Pancreas (tissue), 10 donors: Measurements from ENCODE around the gene RIMS4. TPM values are rescaled to one million over a fixed set of nuclear protein-coding genes. Genes with fewer than 3 reads are reported as not detected.

ENCODE experiments used
- ATAC-seq, 4 donors: fragments of 200-7000 bp; cut with Tn5 transposase; one replicate each; pipeline versions ENCODE4 v1.8.0 to v1.9.1; 2020; ENCODE audit warnings: mild to moderate bottlenecking in 4 of 4, moderate library complexity in 4 of 4
- DNase-seq, 6 donors: peaks; one replicate each; pipeline ENCODE4 v3.0.0-alpha.2; 2020
- FAIRE-seq: peaks from 2 replicates; lab custom pipeline; 2012; peaks lifted over from hg19 to GRCh38; lab: Jason Lieb, UNC
- H3K27ac ChIP-seq, 4 donors: fragments of 200-600 bp; sonication (generic); 1 replicate in 3 of 4; 2 replicates in 1 of 4; pipeline versions ENCODE4 v1.5.0 to v1.8.0; 2020
- H3K27me3 ChIP-seq, 4 donors: fragments of 200-600 bp; one replicate each; pipeline ENCODE4 v1.8.0; 2021
- H3K36me3 ChIP-seq, 3 donors: fragments of 200-600 bp; sonication (generic) in 1 of 3; one replicate each; pipeline versions ENCODE4 v1.5.0 to v1.8.0; 2020 to 2021
- H3K4me1 ChIP-seq, 3 donors: fragments of 200-600 bp; one replicate each; pipeline ENCODE4 v1.8.0; 2021
- H3K4me3 ChIP-seq, 4 donors: fragments of 200-600 bp; sonication (generic) in 2 of 4; one replicate each; pipeline versions ENCODE4 v1.5.0 to v1.8.0; 2020 to 2021
- H3K9me3 ChIP-seq, 4 donors: fragments of 200-600 bp; one replicate each; pipeline ENCODE4 v1.8.0; 2021
- WGBS, 2 donors: extraction: QIAGEN DNeasy Blood & Tissue Kit; methylation state at CpG; one replicate each; pipeline ENCODE4 v1.1.7; 2013; 5-methylcytosine and 5-hydroxymethylcytosine counted together
- intact Hi-C, 3 donors: fragments of 100-400 bp; cut with DNase I; formaldehyde crosslinking; loops; one replicate each; pipeline versions ENCODE4 v1.11.1 to v1.14.2; 2022
- polyA plus RNA-seq, 2 donors: library from polyadenylated mRNA; stranded (reverse); fragments of 200-250 nt; gene quantifications; one replicate each; pipeline ENCODE4 v1.2.3, GENCODE V29; 2013
- total RNA-seq, 6 donors: library from RNA; stranded (reverse); fragmentation: NEBNext Ultra II Directional in 4 of 6; extraction: Animal tissue kit (Norgen Biotek cat#: 25700) in 4 of 6; gene quantifications; one replicate each; pipeline versions ENCODE4 v1.2.1 to v1.2.4, GENCODE V29; 2021 to 2023
- TF ChIP-seq, protein P1 (sequence below), 4 donors: fragments of 200-600 bp; sonication (generic) in 3 of 4; IDR thresholded peaks; one replicate each; pipeline versions ENCODE4 v1.5.0 to v1.8.0; 2021; ENCODE audit warnings: antibody characterized with exemption in 4 of 4
- donor health status: healthy with polysubstance abuse.
- donor health status: DM: no; HTN: no; CAD: no; lungs with moderate emphysema.
- donor health status: DM: no; HTN: no; CAD: no.
- donor health status: control.
- donor health status: control.
- donor health status: Bipolar disorder and iron deficiency.
- donor health status: DM: yes; HTN: yes; CAD: no.
- donor health status: DM: no; HTN: no; CAD: no.
- donor health status: DM: no; HTN: no; CAD: no.
- donor health status: DM: yes; HTN: yes; CAD: no.

The RIMS4 gene
- total and polyA plus RNA-seq, 8 donors = 0.03 to 0.20 (median 0.08) TPM; not detected in 1

DNA sequence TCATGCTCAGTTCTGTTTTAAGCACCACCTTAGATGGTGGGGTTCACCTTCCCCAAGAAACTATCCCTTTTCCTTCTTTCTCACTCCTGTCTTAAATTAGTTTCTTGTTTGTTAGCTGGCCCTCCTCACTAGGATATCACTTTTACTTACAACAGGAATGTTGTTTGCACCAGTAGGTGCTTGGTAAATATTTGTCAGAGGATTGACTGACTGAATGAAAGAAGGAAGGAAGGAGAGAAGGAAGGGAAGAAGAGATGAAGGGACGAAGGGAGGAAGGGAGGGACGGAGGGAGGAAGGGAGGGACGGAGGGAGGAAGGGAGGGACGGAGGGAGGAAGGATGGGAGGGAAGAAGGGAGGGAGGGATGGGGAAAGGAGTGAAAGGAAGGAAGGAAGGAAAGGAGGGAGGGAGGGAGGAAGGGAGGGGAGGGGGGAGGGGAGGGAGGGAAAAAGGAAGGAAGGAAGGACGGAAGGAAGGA is 65.2 kb downstream of the RIMS4 start:
- Histone ChIP-seq H3K4me3 (peak overlapping the region in 2 of 4 donors; percentile 47 to 53), H3K4me1 (peaks cover 0 to 16% (median 0%) of the 10 kb centered on the region in 3 donors), H3K36me3 (no peaks in the 10 kb centered on the region), H3K27me3 (no peaks in the 10 kb centered on the region), H3K27ac (no peak overlapping the region), H3K9me3 (no peaks in the 10 kb centered on the region)
- no peak for DNase-seq
- WGBS, 2 donors = 56 to 59% methylated on average over 4 to 5 of the region's 5 CpGs
- ATAC-seq = no peak
- intact Hi-C loops = loop anchor here in 2 of 3 donors (5.0 kb wide), 2 partner anchors 117 to 122 kb away; no protein-coding TSS in a partner anchor
- FAIRE-seq = no peak
- TF ChIP-seq, protein P1, sequence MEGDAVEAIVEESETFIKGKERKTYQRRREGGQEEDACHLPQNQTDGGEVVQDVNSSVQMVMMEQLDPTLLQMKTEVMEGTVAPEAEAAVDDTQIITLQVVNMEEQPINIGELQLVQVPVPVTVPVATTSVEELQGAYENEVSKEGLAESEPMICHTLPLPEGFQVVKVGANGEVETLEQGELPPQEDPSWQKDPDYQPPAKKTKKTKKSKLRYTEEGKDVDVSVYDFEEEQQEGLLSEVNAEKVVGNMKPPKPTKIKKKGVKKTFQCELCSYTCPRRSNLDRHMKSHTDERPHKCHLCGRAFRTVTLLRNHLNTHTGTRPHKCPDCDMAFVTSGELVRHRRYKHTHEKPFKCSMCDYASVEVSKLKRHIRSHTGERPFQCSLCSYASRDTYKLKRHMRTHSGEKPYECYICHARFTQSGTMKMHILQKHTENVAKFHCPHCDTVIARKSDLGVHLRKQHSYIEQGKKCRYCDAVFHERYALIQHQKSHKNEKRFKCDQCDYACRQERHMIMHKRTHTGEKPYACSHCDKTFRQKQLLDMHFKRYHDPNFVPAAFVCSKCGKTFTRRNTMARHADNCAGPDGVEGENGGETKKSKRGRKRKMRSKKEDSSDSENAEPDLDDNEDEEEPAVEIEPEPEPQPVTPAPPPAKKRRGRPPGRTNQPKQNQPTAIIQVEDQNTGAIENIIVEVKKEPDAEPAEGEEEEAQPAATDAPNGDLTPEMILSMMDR (IDR thresholded peaks at IDR 0.05) = no peak

DNA sequence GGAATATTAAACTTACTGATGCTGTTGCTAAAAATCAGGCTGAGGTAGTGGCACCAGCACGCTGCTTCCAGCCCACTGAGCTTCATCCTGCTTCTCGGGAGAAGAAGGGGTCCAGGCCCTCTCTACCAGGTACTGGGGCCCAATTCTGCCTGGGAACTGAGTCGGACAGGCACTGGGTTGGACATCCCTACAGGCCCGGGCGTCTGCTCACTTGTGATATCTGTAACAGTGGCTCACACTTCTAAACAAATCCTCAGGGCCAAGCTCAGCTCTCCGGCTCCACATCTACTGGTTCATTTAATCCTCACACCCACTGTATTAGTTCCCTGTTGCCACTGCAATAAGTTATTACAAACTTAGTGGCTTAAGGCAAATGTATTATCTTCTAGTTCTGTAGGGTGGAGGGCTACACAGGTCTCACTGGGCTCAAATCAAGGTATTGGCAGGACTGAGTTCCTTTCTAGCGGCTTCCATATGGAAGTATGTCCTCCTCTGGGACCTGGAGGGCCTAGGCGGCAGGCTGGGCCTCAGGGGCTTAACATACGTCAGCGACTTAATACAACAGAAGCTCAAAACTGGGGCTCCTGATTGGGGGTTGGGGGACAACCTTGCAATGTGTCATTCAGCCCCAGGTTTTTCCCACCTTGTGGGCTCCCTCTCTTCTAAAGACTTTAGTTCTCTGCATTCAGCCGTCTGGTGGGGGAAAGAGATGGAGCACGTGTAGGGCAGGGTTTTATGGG is 66.3 kb downstream of the RIMS4 start:
- Histone ChIP-seq H3K4me3 (no peak overlapping the region), H3K9me3 (no peaks in the 10 kb centered on the region), H3K27me3 (no peaks in the 10 kb centered on the region), H3K36me3 (no peaks in the 10 kb centered on the region), H3K4me1 (peaks cover 0 to 16% (median 0%) of the 10 kb centered on the region in 3 donors), H3K27ac (no peak overlapping the region)
- no peak for FAIRE-seq
- WGBS, 2 donors = 90 to 94% methylated on average over 12 of the region's 12 CpGs
- TF ChIP-seq, protein P1 (IDR thresholded peaks at IDR 0.05) = no peak
- peak in 1 of 6 donors; percentile 6 for DNase-seq
- intact Hi-C loops = no loop called here
- no peak for ATAC-seq

DNA sequence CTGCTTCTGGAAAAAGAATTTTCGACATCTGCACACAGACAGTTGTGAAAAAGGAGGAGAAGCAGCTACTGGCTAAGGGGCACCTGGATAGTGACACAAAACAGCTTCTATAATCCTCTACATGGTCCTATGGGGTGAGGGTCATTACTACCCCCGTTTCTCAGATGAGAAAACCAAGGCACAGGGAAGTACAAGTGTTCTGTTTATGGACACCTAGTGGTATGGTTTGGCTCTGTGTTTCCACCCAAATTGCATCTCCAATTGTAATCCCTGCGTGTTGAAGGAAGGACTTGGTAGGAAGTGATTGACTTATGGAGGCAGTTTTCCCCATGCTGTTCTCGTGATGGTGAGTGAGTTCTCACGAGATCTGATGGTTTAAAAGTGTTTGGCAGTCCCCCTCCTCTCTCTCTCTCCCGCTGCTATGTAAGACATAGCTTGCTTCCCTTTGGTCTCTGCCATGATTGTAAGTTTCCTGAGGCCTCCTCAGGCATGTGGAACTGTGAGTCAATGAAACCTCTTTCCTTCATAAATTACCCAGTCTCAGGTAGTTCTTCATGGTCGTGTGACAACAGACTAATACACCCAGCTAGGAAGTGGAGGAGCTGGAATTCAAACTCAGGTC is 67.2 kb downstream of the RIMS4 start:
- Histone ChIP-seq H3K36me3 (no peaks in the 10 kb centered on the region), H3K9me3 (no peaks in the 10 kb centered on the region), H3K4me1 (peaks cover 0 to 16% (median 0%) of the 10 kb centered on the region in 3 donors), H3K27ac (no peak overlapping the region), H3K27me3 (no peaks in the 10 kb centered on the region), H3K4me3 (no peak overlapping the region)
- FAIRE-seq (no peak), ATAC-seq (no peak), DNase-seq (no peak)
- TF ChIP-seq, protein P1 (IDR thresholded peaks at IDR 0.05) = no peak
- intact Hi-C loops = no loop called here
- 56 to 62% methylated on average over 7 of the region's 7 CpGs for WGBS, 2 donors

DNA sequence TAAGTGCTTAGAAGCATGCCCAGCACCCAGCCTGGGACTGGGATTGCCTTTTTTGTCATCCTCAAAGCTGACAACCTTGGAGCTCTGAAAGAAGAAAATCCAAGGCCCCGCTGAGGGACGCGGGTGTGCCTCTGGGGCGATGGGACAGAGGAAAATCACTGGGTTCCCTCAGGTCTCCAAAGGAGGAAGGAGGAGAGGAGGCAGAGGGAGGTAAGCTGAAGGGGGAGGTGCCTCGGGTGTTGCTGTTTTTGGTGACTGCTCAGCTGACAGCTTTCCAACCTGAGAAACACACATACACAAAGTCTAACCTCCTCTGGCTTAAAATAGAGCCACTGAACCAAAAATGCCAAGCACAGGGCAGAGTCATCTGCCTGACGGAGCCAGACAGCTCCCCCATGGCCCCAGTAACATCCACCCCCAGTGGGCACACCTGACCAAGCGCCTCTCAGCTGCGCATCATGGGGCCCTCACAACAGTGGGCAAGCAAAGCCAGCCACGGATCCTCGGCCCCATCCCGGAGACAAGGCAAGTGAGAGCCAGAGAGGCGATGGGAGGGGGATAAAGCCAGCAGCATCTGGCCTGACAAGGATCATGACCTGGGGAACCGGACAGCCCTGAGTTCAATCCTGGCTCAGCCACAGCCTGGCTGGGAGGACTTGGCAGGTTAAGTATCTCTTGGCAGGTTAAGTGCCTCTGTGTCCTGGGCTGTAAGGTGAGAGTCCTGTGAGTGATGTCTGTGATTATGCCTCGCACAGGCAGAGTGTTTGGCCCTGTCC is 67.9 kb downstream of the RIMS4 start:
- TF ChIP-seq, protein P1 (IDR thresholded peaks at IDR 0.05) = no peak
- no peak overlapping the region for H3K4me3 ChIP-seq
- H3K9me3 ChIP-seq = no peaks in the 10 kb centered on the region
- peaks cover 0 to 16% (median 0%) of the 10 kb centered on the region in 3 donors for H3K4me1 ChIP-seq
- WGBS, 2 donors = 76 to 77% methylated on average over 14 of the region's 14 CpGs
- DNase-seq (peak in 1 of 6 donors; percentile 9), ATAC-seq (no peak), FAIRE-seq (no peak)
- H3K36me3 ChIP-seq = no peaks in the 10 kb centered on the region
- intact Hi-C loops = no loop called here
- no peak overlapping the region for H3K27ac ChIP-seq
- H3K27me3 ChIP-seq = no peaks in the 10 kb centered on the region
